Ecto neural progenitor cell (in vitro differentiated cells): ENCODE data around the gene ADM2.

Experiments used
- DNase-seq: peaks from one replicate; pipeline ENCODE4 v3.0.0-alpha.2; 2018; ENCODE audit warnings: low spot score

Gene ADM2

GRCh38 chr22:50467773-50468440 lies 13.4 kb upstream of the ADM2 start:
- DNase-seq = no peak

- DNase-seq = no peak
Measured at GRCh38 chr22:50468626-50469025, 12.7 kb upstream of the ADM2 start.

- DNase-seq = no peak
Measured at GRCh38 chr22:50469377-50470305, 11.7 kb upstream of the ADM2 start.

GRCh38 chr22:50470491-50470890 lies 10.9 kb upstream of the ADM2 start:
- DNase-seq = no peak

- DNase-seq = no peak
Measured at GRCh38 chr22:50471197-50471847, 10.0 kb upstream of the ADM2 start.

GRCh38 chr22:50471962-50472361 lies 9.4 kb upstream of the ADM2 start:
- no peak for DNase-seq

GRCh38 chr22:50473088-50473487 lies 8.3 kb upstream of the ADM2 start:
- DNase-seq = no peak

GRCh38 chr22:50473855-50474671 lies 7.3 kb upstream of the ADM2 start:
- no peak for DNase-seq

- peak; percentile 95 for DNase-seq
Measured at GRCh38 chr22:50474710-50475651, 6.4 kb upstream of the ADM2 start, which contains the start of gene SBF1. TSS of gene SBF1 (minus strand) at chr22:50475035. CDS start at chr22:50474840, 195 bp downstream.

- DNase-seq = no peak
Measured at GRCh38 chr22:50475652-50476002, 5.7 kb upstream of the ADM2 start.

- DNase-seq = no peak
Measured at GRCh38 chr22:50476868-50477267, 4.5 kb upstream of the ADM2 start.

- DNase-seq = no peak
Measured at GRCh38 chr22:50477923-50478322, 3.4 kb upstream of the ADM2 start.

GRCh38 chr22:50479721-50480120 lies 1.6 kb upstream of the ADM2 start:
- DNase-seq = no peak

GRCh38 chr22:50481045-50481439 lies 301 bp upstream of the ADM2 start:
- DNase-seq = no peak

GRCh38 chr22:50482107-50483074 lies 1.0 kb downstream of the ADM2 start:
- DNase-seq = no peak

GRCh38 chr22:50483106-50483505 lies 1.8 kb downstream of the ADM2 start:
- no peak for DNase-seq

- no peak for DNase-seq
Measured at GRCh38 chr22:50483556-50483955, 2.2 kb downstream of the ADM2 start.

- no peak for DNase-seq
Measured at GRCh38 chr22:50483977-50484853, 2.9 kb downstream of the ADM2 start.
